SU-DHL-6 (cell line): ENCODE results near the gene SIX4.

Experiments used
- EZH2phosphoT487 ChIP-seq: fragments of 200-600 bp; sonication (generic), shearing (Covaris generic); conservative IDR thresholded peaks from 2 replicates; pipeline ENCODE4 v1.6.1; 2018; ENCODE audit warnings: mild to moderate bottlenecking, antibody characterized with exemption, low read length, moderate library complexity, mixed read lengths
- TF ChIP-seq, protein P1 (sequence below): fragments of 200-600 bp; sonication (generic); IDR thresholded peaks from one replicate; pipeline ENCODE4 v1.5.1; 2017; ENCODE audit warnings: antibody characterized with exemption, mild to moderate bottlenecking, low read length, moderate library complexity; ENCODE audit not compliant: insufficient read depth, poor library complexity, severe bottlenecking

DNA sequence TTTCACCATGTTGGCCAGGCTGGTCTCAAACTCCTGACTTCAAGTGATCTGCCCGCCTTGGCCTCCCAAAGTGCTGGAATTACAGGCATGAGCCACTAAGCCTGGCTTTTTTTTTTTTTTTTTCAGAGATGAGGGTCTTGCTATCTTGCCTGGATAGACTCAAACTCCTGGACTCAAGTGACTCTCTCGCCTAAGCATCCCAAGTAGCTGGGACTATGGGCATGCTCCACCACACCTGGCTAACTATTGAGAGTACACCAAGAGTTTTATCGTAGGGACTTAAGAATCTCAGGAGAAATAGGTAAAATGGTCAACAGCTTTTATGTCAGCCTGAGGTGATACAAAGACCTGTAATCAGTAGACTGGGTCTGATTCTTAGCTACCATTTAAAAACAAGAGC is 43.6 kb downstream of the SIX4 start:
- no peak for TF ChIP-seq EZH2phosphoT487
- TF ChIP-seq, protein P1, sequence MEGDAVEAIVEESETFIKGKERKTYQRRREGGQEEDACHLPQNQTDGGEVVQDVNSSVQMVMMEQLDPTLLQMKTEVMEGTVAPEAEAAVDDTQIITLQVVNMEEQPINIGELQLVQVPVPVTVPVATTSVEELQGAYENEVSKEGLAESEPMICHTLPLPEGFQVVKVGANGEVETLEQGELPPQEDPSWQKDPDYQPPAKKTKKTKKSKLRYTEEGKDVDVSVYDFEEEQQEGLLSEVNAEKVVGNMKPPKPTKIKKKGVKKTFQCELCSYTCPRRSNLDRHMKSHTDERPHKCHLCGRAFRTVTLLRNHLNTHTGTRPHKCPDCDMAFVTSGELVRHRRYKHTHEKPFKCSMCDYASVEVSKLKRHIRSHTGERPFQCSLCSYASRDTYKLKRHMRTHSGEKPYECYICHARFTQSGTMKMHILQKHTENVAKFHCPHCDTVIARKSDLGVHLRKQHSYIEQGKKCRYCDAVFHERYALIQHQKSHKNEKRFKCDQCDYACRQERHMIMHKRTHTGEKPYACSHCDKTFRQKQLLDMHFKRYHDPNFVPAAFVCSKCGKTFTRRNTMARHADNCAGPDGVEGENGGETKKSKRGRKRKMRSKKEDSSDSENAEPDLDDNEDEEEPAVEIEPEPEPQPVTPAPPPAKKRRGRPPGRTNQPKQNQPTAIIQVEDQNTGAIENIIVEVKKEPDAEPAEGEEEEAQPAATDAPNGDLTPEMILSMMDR, result no peak
